Kidney (tissue), 14 donors: ENCODE data around the gene SREK1. TPM values are rescaled to one million over a fixed set of nuclear protein-coding genes. Genes with fewer than 3 reads are reported as not detected.

Source experiments
- DNase-seq, 5 donors: peaks; one replicate each; pipeline ENCODE4 v3.0.0-alpha.2; 2013 to 2020
- FAIRE-seq: peaks from 2 replicates; lab custom pipeline; 2012; peaks lifted over from hg19 to GRCh38; lab: Jason Lieb, UNC
- H3K27ac ChIP-seq, 2 donors: one replicate each; pipeline ENCODE4 v1.7.0; 2013; ENCODE audit warnings: low read depth in 2 of 2, low read length in 2 of 2, inconsistent platforms in 1 of 2
- H3K27me3 ChIP-seq: one replicate; pipeline ENCODE4 v1.7.1; 2013; ENCODE audit warnings: low read length, inconsistent platforms; ENCODE audit not compliant: control insufficient read depth, insufficient read depth
- H3K36me3 ChIP-seq, 3 donors: one replicate each; pipeline versions ENCODE4 v1.7.0 to v1.7.1; 2013; ENCODE audit warnings: low read length in 3 of 3, control low read depth in 1 of 3, inconsistent platforms in 1 of 3; ENCODE audit not compliant: insufficient read depth in 3 of 3, control insufficient read depth in 2 of 3
- H3K4me1 ChIP-seq, 3 donors: one replicate each; pipeline versions ENCODE4 v1.7.0 to v1.7.1; 2013; ENCODE audit warnings: low read length in 3 of 3, inconsistent platforms in 1 of 3, low read depth in 1 of 3; ENCODE audit not compliant: control insufficient read depth in 2 of 3, insufficient read depth in 2 of 3
- H3K4me3 ChIP-seq, 3 donors: one replicate each; pipeline versions ENCODE4 v1.7.0 to v1.8.1; 2013; ENCODE audit warnings: low read length in 3 of 3, control low read depth in 1 of 3, inconsistent platforms in 1 of 3
- H3K9ac ChIP-seq, 3 donors: one replicate each; pipeline versions ENCODE4 v1.7.0 to v1.7.1; 2013; ENCODE audit warnings: low read length in 3 of 3, control low read depth in 1 of 3, inconsistent platforms in 1 of 3
- H3K9me3 ChIP-seq, 3 donors: one replicate each; pipeline versions ENCODE4 v1.7.0 to v1.7.1; 2013; ENCODE audit warnings: low read length in 3 of 3, control low read depth in 1 of 3, inconsistent platforms in 1 of 3; ENCODE audit not compliant: control insufficient read depth in 2 of 3, insufficient read depth in 1 of 3
- intact Hi-C: fragments of 100-400 bp; cut with DNase I; formaldehyde crosslinking; loops from one replicate; pipeline ENCODE4 v1.11.1; 2022
- polyA plus RNA-seq: library from polyadenylated mRNA; stranded (reverse); fragments of 350-450 nt; fragmentation: Illumina TruSeq; extraction: RNeasy Lipid Tissue Mini Kit (QIAGEN cat#74804); gene quantifications from one replicate; pipeline ENCODE4 v1.2.3, GENCODE V29; 2014; ENCODE audit warnings: low read depth, low replicate concordance; ENCODE audit not compliant: insufficient read depth
- total RNA-seq: library from RNA; stranded (reverse); fragmentation: NEBNext Ultra II Directional; extraction: Animal tissue kit (Norgen Biotek cat#: 25700); gene quantifications from one replicate; pipeline ENCODE4 v1.2.1, GENCODE V29; 2021
- TF ChIP-seq, protein P1 (sequence below): IDR thresholded peaks from 3 replicates; pipeline ENCODE4 v1.5.1; 2012; ENCODE audit warnings: mild to moderate bottlenecking, moderate library complexity, borderline replicate concordance; ENCODE audit not compliant: insufficient read depth; ENCODE audit errors: extremely low read depth
- donor health status: control.
- donor health status: control.
- donor health status: control.
- donor health status: control.
- donor health status: control.
- donor health status: DM: yes; HTN: yes; CAD: no.
- donor health status: Normal renal cell carcinoma (clear cell type).

SREK1 gene
- total and polyA plus RNA-seq, 2 donors from 2014 or later = 22.2 to 70.0 TPM

- Histone ChIP-seq H3K4me1 (peaks cover 0 to 7% (median 3%) of the 10 kb centered on the region in 3 donors), H3K36me3 (no peaks in the 10 kb centered on the region), H3K27ac (no peak overlapping the region), H3K9me3 (no peaks in the 10 kb centered on the region), H3K27me3 (no peaks in the 10 kb centered on the region), H3K4me3 (no peak overlapping the region), H3K9ac (no peak overlapping the region)
- DNase-seq (no peak), FAIRE-seq (no peak)
- intact Hi-C loops = no loop called here
- TF ChIP-seq, protein P1, sequence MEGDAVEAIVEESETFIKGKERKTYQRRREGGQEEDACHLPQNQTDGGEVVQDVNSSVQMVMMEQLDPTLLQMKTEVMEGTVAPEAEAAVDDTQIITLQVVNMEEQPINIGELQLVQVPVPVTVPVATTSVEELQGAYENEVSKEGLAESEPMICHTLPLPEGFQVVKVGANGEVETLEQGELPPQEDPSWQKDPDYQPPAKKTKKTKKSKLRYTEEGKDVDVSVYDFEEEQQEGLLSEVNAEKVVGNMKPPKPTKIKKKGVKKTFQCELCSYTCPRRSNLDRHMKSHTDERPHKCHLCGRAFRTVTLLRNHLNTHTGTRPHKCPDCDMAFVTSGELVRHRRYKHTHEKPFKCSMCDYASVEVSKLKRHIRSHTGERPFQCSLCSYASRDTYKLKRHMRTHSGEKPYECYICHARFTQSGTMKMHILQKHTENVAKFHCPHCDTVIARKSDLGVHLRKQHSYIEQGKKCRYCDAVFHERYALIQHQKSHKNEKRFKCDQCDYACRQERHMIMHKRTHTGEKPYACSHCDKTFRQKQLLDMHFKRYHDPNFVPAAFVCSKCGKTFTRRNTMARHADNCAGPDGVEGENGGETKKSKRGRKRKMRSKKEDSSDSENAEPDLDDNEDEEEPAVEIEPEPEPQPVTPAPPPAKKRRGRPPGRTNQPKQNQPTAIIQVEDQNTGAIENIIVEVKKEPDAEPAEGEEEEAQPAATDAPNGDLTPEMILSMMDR = no peak
Measured at GRCh38 chr5:66149950-66150349, 5.8 kb downstream of the SREK1 start.

GRCh38 chr5:66151030-66151429 lies 6.9 kb downstream of the SREK1 start:
- Histone ChIP-seq H3K36me3 (no peaks in the 10 kb centered on the region), H3K4me1 (peaks cover 0 to 7% (median 3%) of the 10 kb centered on the region in 3 donors)
- no peak for DNase-seq

GRCh38 chr5:66151491-66151890 lies 7.4 kb downstream of the SREK1 start:
- no peak for FAIRE-seq

More at GRCh38 chr5:66151030-66151429, 6.9 kb downstream of the SREK1 start:
- H3K4me3 ChIP-seq = no peak overlapping the region
- H3K27me3 ChIP-seq = no peaks in the 10 kb centered on the region
- TF ChIP-seq, protein P1 = no peak
- FAIRE-seq = no peak
- H3K9me3 ChIP-seq = no peaks in the 10 kb centered on the region
- no peak overlapping the region for H3K27ac ChIP-seq
- no peak overlapping the region for H3K9ac ChIP-seq
- intact Hi-C loops = no loop called here

More at GRCh38 chr5:66151491-66151890, 7.4 kb downstream of the SREK1 start:
- H3K27ac ChIP-seq = no peak overlapping the region
- intact Hi-C loops = no loop called here
- no peak for DNase-seq
- H3K36me3 ChIP-seq = no peaks in the 10 kb centered on the region
- no peaks in the 10 kb centered on the region for H3K9me3 ChIP-seq
- no peak overlapping the region for H3K4me3 ChIP-seq
- H3K4me1 ChIP-seq = peaks cover 0 to 3% (median 3%) of the 10 kb centered on the region in 3 donors
- no peak overlapping the region for H3K9ac ChIP-seq
- H3K27me3 ChIP-seq = no peaks in the 10 kb centered on the region
- TF ChIP-seq, protein P1 = no peak
